ENCODE results near the gene SPHK2.
A peak's percentile ranks its signal among the peaks of the same experiment; 100 is the strongest.

DNA sequence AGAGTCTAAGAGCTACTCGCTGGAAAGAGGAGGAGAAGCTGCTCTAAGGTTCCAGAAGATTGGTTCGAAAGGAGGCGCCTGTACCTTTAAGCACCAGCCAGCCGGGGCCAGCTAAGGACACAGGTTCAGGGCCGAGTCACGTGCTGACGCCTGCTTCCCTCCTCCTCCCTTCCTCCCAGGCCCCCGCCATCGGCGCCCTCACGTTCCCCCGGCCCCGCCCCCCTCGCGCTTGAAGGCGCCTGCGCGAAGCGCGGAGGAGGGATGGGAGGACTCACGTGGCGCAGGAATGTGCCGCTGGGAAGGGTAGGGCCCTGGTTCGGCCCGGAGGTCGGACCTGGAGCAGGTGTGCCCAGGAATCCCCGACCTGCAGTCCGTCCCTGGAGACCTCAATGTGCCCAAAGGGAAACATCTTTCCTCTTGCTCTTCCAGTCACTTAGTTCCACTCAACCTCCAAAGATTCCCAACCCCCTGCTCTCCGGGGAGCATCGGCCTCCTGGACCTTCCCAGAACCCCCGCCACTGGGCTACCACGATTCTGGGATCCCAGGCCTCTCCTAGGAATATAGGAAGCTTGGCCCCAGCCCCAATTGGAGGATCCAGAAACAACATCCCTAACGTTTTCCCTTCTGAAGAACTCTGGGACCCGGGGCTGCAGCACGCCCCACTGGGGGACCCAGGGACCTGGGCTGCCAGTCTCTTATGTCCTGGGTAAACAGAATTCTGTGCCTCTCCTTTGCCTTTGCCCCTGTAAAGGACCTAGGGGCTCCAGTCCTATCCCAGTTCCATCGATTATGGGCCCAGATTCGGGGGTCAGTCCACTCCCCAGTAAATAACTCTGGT, 15.3 kb downstream of the SPHK2 start:
- TF ChIP-seq POLR2A (IDR thresholded peaks at IDR 0.05; ENCODE audit: low read depth, low read length) (no peak), SPI1 (IDR thresholded peaks at IDR 0.05; ENCODE audit: low read depth, low read length) (no peak; the same call in 1 of the 2 replicates), TAF1 (IDR thresholded peaks at IDR 0.05; ENCODE audit: low read depth, low read length) (no peak), POLR2AphosphoS5 (IDR thresholded peaks at IDR 0.05; ENCODE audit: low read depth, low read length) (no peak), PAX5 (IDR thresholded peaks at IDR 0.05; ENCODE audit: insufficient read depth, low read length, severe bottlenecking) (peak; percentile 44)
